Measurements from ENCODE around the gene STK33.

STK33 gene

DNA sequence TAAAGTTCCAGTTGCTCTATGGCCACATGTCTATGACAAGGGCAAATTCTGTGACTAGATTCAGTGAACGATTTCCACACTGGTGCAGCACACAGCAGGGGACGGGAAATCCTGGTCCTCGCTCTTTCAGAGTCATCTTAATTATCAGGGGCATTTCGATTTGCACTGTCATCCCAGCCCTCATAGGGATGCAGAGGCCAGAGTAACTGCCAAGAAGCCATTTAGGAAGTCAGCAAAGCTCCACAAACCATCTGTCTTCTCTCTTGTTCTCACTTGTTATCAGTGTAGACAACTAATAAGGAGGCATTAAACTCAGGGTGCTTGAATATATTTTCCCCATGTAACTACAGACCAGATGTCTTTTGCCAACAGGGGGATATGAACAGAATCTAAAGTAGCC lies 151.7 kb downstream of the STK33 start:
- DNase-seq (ENCODE audit: low read depth in 2 of 2, low spot score in 1 of 2), result no peak

DNA sequence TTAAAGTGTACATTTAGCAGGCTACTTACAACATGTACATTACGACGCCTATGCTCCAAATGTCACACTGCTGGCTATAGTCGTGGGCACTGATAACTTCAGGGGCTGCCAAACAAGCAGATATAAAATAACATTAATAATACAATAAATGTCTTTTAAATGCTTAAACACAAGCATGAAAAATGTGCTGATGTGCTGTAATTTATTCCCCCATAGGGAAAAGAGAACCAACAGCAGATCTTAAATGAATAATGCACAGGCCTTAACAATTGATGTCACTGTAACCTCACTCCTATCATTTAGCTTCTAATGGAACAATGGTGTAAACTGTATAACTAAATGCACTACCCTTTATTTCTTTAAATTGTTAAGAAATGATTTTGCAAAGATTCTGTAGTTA lies 153.4 kb downstream of the STK33 start:
- DNase-seq (ENCODE audit: low read depth in 2 of 2, low spot score in 1 of 2), result no peak

DNA sequence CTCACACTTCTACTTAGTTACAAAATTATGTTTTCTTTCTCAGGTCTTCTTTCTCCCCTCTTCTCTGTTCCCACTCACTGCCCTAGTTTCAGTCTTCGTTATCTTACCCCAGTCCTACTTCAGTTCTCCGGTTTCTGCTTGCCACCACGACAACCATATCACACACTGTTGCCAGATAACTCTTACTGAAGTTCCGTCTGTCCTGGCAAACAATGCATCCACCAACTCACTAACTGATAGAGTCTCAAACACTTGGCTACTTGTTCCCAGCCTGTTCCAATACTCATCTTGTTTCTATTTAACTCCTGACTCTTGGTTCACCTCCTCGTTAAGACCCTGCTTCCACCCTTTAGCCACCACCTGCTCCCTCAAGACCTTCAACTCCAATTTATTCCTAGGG lies 164.5 kb downstream of the STK33 start:
- DNase-seq (ENCODE audit: low read depth in 2 of 2, low spot score in 1 of 2), result no peak

DNA sequence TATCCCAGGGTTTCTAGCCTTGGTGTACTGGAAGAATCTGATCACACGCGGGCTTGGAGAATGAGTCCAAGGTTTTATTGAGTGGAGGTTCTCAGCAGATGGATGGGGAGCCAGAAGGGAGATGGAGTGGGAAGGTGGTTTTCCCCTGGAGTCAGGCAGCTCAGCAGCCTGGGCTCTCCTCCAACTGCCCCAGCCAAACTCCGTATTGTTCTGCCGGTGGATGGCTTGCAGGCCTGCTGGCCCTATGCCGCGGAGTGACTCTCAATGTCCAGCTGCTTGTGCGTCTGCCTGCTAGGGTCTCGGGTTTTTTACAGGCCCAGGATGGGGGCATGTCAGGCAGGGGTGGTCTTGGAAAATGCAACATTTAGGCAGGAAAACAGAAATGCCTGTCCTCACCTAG lies 168.0 kb downstream of the STK33 start:
- no peak for DNase-seq (ENCODE audit: low read depth in 2 of 2, low spot score in 1 of 2)

DNA sequence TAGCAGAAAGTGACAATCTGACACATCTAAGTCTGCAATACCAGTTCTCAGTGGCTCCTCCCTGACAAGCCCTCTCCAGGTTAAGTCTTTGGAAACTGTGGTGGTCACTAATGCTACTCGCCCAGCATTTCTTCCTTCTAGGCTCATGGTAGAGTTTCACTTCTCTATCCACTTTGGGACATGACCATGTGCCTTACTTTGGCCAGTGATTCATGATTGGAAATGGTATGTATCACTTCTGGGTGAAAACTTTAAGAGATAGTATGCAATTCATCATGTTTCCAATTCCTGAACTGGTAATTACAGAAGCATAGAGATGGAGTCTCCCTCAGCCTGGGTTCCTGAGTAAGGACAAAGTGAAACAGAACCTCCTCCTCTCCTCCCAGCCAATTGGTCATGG lies 178.8 kb downstream of the STK33 start:
- no peak for DNase-seq (ENCODE audit: low read depth in 2 of 2, low spot score in 1 of 2)

DNA sequence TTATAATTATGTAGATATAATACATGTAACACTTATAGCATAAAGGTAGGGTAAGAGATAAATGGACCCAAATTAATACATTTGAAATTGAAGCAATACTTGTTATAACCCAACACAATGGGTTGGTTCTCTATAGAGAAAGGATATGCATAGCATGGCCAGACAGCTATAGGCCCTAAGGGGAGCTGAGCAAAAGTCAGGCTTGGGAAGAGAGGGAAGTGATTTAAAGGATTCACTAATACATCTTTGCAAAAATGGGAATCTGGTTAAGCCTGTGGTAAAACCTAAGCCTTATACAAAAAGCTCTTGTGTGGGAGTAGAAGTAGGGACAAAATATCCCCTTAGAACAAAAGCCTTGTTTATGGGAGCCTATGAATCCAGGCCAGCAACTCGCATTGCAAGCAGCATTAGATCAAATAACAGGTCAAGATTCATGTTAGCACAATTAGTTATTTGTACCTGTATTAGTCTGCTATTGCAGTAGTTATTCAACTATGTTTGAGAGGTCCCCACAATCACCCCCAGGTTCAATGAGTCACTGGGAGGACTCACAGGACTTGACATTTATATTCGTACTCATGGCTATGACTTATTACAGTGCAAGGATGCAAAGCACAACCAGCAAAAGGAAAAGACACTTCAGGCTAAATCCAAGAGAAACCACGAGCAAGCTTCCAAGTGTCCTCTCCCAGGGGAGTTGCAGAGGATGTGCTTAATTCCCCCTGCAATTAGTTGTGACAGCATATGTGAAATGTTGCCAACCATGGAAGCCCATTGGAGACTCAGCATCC lies 185.7 kb downstream of the STK33 start:
- DNase-seq (ENCODE audit: low read depth in 2 of 2, low spot score in 1 of 2), result no peak

DNA sequence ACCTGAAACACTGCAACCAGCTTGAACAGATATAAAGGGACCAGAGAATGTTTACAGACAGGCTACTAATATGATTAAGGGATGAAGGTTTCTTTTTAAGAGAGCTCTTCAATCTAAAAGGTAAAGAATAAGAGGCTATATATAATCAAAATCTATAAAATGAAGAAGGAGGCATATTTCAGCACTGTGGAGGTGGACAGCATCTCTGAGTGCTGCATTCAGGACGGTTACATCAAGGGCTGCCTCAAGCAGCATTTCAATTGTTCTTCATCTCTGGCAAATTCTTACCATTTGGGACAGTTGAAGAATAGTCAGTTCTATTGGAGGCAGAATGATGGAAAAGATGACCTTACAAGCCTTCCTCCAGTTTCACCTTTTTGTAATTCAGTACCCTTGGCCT lies 190.7 kb downstream of the STK33 start:
- no peak for DNase-seq (ENCODE audit: low read depth in 2 of 2, low spot score in 1 of 2)

DNA sequence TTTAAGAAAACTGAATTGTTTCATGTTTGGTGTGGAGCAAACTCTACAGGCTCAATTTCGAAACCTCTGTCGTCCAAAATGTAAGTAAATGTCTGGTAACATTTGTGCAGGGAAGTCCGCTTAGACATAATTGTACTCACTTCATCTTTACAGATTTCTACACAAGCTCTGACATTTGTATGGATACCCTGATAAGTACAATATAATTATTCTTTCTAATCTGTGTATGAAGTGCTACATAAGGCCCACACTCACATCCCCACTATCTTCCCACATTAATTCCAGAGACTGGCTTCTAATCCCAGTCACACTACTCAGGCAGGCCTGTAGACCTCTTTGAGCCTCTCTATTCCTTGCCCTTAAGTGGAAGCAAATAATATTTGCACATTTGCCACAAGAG lies 201.1 kb downstream of the STK33 start:
- DNase-seq (ENCODE audit: low read depth in 2 of 2, low spot score in 1 of 2), result no peak

DNA sequence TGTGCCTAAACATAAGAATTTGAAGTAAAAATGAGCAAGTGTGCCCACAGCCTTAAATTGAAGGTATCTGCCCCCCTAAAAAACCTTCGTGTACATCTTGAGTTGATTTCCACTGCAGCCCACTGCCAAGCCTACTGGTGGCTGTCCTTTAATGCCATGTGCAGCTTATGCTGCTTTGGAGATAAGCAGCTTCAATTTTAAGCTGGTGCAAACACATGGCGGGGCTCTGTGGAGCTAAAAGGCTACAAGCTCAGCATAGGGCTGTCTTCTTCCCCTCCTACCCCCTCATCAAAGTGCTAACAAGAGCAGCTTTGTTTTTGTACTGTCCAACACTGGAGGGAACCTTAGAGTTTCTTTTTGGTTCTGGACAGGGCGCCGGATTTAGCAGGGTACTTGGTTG lies 201.9 kb downstream of the STK33 start:
- no peak for DNase-seq (ENCODE audit: low read depth in 2 of 2, low spot score in 1 of 2)

DNA sequence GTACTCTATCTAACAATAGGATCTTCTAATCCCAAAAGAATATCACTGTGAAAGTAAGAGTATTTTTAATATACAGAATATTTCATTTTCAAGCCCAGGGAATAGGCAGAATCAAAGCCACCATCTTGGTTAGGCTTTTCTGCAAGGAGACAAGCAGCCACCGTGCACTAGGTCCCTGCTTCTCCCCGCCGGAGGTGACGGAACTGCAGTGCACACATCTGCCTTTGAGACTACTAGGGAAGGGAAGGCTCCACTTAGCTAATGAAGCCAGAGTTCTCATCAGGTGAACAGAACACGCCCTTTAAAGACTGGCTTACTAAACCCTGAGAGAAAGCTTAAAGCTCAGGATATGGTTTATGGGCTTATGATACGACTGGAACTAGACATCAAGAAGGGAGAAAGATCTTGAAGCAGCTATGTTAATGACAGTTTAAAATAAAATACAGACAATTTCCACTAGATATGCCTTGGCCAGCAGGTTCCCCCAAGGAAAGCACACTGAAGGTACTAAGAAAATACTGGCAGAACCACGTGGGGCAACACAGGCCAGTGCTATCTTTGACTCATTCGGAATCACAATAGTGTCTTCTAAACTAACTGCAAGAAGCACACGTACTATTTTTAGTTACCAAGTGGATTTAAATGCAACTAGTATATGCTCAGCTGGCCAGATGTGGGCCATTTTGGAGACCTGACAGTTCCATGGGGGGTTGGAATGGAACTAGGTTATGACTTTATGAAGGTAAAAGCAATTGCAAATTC lies 203.0 kb downstream of the STK33 start:
- DNase-seq (ENCODE audit: low read depth in 2 of 2, low spot score in 1 of 2), result no peak

DNA sequence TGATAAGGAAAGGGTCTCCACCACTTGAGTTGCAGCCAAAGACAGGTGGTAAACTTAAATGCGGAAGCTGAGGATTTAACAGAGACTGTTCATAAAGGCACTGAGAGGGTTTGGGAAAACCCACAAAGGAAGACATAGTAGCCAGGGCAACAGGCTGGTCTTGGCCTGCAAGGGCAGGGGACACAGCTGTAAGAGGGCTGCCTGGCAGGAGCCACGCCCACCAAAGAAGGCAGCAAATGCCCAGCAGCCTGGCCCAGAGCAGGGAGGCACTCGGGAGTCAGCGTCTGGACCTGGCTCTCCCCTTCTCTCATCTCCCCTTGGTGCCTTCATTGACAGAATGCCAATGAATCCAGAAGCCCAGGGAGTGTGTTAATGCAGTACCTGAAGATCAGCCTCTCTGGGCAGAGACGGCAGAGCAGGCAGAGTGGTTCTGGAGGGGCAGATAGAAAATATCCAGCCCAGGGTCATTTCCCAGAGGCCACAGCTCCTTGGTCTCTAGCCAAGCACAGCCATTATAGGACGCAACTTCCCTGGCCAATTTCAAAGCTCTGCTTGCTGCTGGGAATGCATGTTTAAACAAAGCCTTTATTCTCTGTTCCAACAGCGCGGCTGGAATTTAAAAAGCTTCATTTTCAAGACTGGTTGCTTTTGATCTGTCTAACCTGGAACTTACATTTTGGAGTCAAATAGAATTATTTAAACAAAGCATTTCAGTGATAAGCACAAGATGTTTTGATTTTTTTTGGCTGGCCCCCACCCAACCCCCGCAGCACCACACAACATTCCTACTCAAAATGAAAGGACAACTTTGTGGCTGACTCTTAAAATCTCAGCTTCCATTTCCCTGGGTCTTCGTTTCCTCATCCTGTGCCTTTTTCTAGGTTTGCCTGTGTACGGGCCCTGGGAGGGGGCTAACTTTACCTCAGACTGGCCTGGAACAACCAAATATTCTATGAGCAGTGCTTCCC lies 204.7 kb downstream of the STK33 start:
- no peak for DNase-seq (ENCODE audit: low read depth in 2 of 2, low spot score in 1 of 2)

DNA sequence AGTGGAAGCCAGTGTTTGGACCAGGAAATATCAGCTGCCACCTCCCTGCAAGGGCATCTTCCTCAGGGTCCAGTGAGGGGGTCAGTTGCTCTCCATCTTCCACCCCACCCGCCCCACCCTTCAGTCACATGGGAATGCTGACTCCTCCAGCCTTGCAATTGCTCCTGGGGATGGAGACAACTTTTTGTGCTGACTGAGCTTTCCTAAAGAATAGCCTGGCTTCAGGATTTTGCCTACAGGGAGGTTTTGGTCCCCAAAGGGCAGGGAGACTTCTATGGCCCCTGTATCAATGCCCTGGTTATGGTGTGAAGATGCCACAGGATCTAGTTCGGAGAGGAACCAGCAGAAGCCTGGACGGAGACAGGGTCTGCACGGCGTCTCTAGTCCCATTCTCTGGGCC lies 206.3 kb downstream of the STK33 start:
- no peak for DNase-seq (ENCODE audit: low read depth in 2 of 2, low spot score in 1 of 2)

DNA sequence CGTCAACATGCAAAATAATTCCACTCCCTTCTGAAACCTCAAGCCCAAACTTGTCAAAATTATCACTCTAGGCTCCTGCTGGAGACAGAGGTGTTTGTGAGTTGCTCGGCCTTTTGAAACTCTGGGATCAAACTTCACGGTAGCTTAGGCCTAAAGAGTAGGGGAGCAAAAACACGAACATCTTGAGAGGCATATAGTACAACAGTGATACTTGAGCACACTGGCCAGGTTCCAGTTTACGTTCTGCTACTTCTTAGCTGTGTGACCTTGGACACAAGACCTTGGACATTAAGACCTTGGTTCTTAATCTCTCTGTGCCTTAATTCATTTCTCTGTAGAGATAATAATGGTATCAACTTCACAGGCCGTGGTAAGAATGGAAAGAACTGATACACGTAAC lies 206.9 kb downstream of the STK33 start:
- no peak for DNase-seq (ENCODE audit: low read depth in 2 of 2, low spot score in 1 of 2)

DNA sequence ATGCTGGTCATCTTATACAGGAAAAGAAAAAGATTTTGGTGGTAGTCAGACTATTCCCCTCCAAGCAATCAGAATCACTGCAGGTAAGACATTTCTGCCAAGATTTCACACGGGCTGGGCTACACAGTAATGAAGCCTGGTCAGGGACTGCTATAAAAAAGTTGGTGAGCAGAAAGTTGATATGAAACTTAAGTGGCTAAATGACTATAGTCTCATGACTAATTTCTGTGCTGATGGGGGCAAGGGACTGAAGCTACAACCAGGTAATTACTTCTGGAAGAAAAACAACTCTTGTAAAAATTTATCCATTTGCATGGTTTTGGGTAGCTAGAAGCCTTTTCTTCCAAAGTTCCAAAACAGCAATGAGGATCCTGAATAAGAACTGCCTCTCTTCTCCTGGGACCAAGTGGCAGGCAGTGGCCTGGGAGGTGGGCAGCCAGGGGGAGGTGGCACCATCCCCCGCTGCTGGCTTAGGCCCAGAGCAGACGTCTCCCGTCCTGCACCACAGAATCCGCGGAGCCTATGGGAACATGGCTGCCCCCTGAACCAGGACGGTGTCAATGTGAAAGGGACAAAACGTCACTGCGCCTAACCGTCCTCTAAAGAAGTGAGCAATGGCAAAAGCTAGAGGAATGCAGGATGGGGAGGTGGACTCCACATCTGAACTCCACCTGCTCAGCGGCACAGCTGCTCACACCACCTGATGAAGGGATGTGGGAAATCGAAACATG lies 207.7 kb downstream of the STK33 start:
- DNase-seq (ENCODE audit: low read depth in 2 of 2, low spot score in 1 of 2), result no peak

DNA sequence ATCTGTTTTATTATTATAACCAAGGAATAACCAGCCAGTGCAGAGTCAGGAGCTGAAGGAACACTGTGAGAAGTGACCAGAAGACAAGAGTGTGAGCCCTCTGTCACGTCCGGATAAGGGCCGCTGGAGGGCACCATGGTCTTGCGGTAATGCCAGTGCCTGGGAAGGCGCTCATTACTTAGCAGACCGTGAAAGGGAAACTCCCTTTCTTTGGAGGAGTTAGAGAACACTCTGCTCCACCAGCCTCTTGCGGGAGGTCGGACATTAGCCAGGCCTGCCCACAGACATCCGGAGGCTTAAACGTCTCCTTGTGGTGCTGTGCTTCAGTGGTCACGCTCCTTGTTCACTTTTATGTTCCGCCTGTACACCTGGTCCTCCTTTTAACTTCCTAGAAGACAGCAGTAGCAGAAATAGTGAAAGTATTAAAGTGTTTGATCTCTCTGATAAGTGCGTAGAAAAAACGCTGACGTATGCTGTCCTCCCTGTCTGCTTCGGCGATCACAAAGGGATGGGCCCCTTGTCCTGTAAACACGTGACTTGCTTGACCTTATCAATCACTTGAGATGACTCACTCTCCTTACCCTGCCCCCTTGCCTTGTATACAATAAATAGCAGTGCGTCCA lies 209.7 kb downstream of the STK33 start:
- DNase-seq (ENCODE audit: low read depth in 2 of 2, low spot score in 1 of 2), result no peak

DNA sequence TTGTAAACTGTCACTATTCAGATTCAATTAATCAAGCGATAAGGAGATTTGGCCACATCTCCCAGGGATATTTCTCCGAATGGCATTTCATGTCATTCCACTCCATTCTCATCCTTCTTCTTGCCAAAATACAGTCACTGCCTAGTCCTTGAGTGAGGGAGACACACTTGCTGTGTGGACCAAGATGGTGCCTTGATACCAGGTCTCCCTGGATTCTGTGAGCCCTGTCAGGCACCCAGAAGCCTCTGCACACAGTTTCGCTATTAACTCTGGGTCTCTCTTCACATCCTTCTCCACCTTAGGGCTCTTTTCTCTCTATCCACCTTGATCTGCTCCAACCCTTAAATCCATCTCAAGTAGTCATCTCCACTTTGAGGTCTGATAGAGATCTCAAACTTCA lies 210.4 kb downstream of the STK33 start:
- no peak for DNase-seq (ENCODE audit: low read depth in 2 of 2, low spot score in 1 of 2)

DNA sequence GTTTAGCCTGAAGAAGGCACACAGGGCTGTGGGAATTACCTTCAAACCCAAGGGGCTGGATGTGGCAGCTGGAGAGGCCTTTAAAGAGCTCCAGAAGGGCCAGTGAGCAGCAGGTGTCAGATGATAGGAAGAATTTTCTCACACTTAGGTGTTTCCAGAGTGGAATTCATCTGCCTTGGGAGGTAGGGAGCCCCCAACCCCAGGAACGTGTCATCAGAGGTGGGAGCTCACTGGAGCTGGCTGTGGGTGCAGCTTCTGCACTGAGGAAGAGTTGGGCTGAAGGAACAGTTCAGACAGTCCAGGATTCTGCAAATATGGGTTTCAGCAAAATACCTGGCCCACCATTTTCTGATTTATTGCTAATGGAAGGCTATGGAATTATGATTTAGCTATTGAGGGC lies 210.8 kb downstream of the STK33 start:
- DNase-seq (ENCODE audit: low read depth in 2 of 2, low spot score in 1 of 2), result no peak

DNA sequence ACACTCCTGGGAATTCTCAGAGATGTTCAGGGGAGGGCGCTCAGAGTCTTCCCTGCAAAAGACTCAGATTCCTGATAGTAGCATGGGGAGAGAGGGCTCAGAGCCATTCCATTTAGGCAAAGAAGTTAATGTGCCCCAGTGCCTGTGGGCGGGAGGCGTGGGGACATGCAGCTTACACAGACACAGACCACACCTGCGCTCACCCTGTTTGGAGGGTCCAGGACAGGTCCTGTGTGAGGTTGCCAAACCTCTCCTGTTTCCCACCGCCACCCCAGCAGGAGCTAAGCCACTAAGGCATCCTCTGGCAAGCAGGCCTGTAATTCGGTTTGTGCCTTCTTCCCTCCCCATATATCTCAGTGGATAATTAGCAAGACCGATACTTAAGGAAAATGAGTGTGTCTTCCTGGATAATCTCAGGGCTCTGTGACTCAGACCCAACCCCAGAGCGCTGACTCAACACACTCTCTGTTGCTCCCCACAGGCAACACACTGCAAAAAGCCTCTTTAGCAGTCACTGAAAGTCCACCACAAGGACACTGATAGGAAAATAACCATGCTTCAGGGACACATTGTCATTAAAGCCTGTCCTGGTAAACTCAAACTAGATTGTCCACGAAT lies 211.5 kb downstream of the STK33 start:
- no peak for DNase-seq (ENCODE audit: low read depth in 2 of 2, low spot score in 1 of 2)

DNA sequence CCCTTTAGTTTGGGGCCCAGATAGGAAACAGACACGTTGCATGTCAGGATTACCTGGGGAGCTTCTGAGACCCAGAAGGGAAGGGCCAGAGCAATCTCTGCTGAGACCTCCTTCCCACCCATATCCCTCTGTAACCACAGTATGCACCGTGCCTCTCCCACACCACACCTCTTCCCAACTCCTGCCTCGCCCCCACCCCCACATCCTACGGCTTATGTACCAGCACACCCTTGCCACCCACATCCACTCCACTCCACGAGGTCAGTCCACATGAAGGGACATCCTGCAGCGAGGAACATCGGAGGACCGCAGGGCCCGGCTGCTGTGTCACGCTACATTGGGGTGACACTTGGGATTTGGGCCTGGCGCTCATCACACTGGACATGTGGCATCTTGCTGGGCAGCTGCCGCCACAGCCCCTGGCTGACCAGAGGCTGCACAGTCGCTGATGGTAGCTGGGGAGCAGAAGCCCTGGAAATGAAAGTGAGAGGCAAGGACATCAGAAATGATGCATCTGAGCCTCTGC lies 212.1 kb downstream of the STK33 start:
- no peak for DNase-seq (ENCODE audit: low read depth in 2 of 2, low spot score in 1 of 2)

DNA sequence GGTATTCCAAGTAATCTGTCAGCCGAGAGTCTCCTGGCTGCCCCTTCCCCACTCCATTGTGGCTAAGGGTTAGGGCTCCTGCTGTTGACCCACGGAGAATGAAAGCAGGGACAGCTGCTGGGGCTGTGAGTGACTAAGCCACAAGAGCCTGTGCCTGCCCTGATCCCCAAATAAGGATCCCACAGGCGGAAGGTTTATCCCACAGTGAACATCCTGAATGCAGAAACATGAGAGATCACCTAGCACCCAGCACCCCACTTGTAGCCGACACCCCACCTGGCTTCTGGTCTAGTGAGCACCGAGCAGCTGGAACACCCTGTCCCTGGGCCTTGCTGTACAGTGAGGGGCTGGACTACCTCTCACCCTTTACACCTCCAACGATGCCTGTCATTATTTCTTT lies 212.7 kb downstream of the STK33 start:
- DNase-seq (ENCODE audit: low read depth in 2 of 2, low spot score in 1 of 2), result no peak
